WTC11 (cell line): ENCODE measurements around the gene KAZALD1. TPM values are rescaled to one million over a fixed set of nuclear protein-coding genes. Genes with fewer than 3 reads are reported as not detected.
A peak's percentile ranks its signal among the peaks of the same experiment; 100 is the strongest.

Experiments used
- ATAC-seq: fragments of 200-7000 bp; cut with Tn5 transposase; 2 replicates; pipeline ENCODE4 v1.10.0; 2021; ENCODE audit warnings: mild to moderate bottlenecking, moderate library complexity
- CTCF ChIA-PET: fragments of 300-600 bp; sonication (Branson Sonifier 250); formaldehyde crosslinking; loops from one replicate; lab custom pipeline; 2021; ENCODE audit warnings: antibody characterized with exemption; lab: Charles Lee
- POLR2A ChIA-PET: fragments of 350-600 bp; sonication (Branson Sonifier 250); formaldehyde crosslinking; loops from one replicate; lab custom pipeline; 2021; ENCODE audit warnings: antibody characterized with exemption; lab: Charles Lee
- DNase-seq: peaks from one replicate; pipeline ENCODE4 v3.0.0; 2021; ENCODE audit warnings: low spot score
- H3K27ac Mint-ChIP-seq: 2 replicates; pipeline ENCODE4 v1.8.0; 2021; ENCODE audit warnings: mixed read lengths
- H3K27me3 Mint-ChIP-seq: 2 replicates; pipeline ENCODE4 v1.8.0; 2021; ENCODE audit warnings: low read depth, mild to moderate bottlenecking, moderate library complexity, mixed read lengths
- H3K36me3 Mint-ChIP-seq: 2 replicates; pipeline ENCODE4 v1.8.0; 2021; ENCODE audit warnings: mixed read lengths
- H3K4me1 Mint-ChIP-seq: 2 replicates; pipeline ENCODE4 v1.8.0; 2022; ENCODE audit warnings: mixed read lengths
- H3K4me3 Mint-ChIP-seq: 2 replicates; pipeline ENCODE4 v1.8.0; 2021; ENCODE audit warnings: mild to moderate bottlenecking, moderate library complexity, mixed read lengths
- H3K9me3 Mint-ChIP-seq: 2 replicates; pipeline ENCODE4 v1.8.0; 2021; ENCODE audit warnings: mixed read lengths
- CREB1 ChIP-seq: sonication (generic); formaldehyde crosslinking; IDR thresholded peaks from 2 replicates; pipeline ENCODE4 v1.8.0; 2023; ENCODE audit warnings: mild to moderate bottlenecking, missing genetic modification reagents
- FOXJ3 ChIP-seq: sonication (generic); formaldehyde crosslinking; IDR thresholded peaks from 2 replicates; pipeline ENCODE4 v1.9.0; 2021; ENCODE audit warnings: missing genetic modification reagents, mild to moderate bottlenecking, borderline replicate concordance
- OVOL2 ChIP-seq: fragments of 250-450 bp; sonication (Bioruptor Pico); IDR thresholded peaks from 2 replicates; pipeline ENCODE4 v1.9.0; 2021; ENCODE audit warnings: mild to moderate bottlenecking, borderline replicate concordance
- SP1 ChIP-seq: sonication (generic); formaldehyde crosslinking; conservative IDR thresholded peaks from 2 replicates; pipeline ENCODE4 v1.8.1; 2022; ENCODE audit warnings: missing genetic modification reagents
- ZBTB21 ChIP-seq: sonication (generic); formaldehyde crosslinking; IDR thresholded peaks from 2 replicates; pipeline ENCODE4 v1.8.1; 2023; ENCODE audit warnings: mild to moderate bottlenecking, missing genetic modification reagents, borderline replicate concordance
- ZNF219 ChIP-seq: sonication (generic); formaldehyde crosslinking; IDR thresholded peaks from 2 replicates; pipeline ENCODE4 v1.8.0; 2023; ENCODE audit warnings: missing genetic modification reagents, mild to moderate bottlenecking, borderline replicate concordance
- ZNF232 ChIP-seq: sonication (generic); formaldehyde crosslinking; IDR thresholded peaks from 2 replicates; pipeline ENCODE4 v1.8.0; 2022; ENCODE audit warnings: mild to moderate bottlenecking, missing genetic modification reagents
- ZNF263 ChIP-seq: sonication (generic); formaldehyde crosslinking; IDR thresholded peaks from 2 replicates; pipeline ENCODE4 v1.8.1; 2022; ENCODE audit warnings: low read depth, mild to moderate bottlenecking, moderate library complexity, missing genetic modification reagents
- ZNF423 ChIP-seq: fragments of 250-450 bp; sonication (Bioruptor Pico); IDR thresholded peaks from 2 replicates; pipeline ENCODE4 v2.1.2; 2022; ENCODE audit warnings: mild to moderate bottlenecking, moderate library complexity
- ZNF671 ChIP-seq: fragments of 250-450 bp; sonication (Bioruptor Pico); IDR thresholded peaks from 2 replicates; pipeline ENCODE4 v1.8.0; 2021; ENCODE audit warnings: mild to moderate bottlenecking
- total RNA-seq: library from RNA; stranded (reverse); gene quantifications from 3 replicates; pipeline ENCODE4 v1.2.3, GENCODE V29; 2021
- TF ChIP-seq, protein P1 (sequence below): sonication (generic); formaldehyde crosslinking; conservative IDR thresholded peaks from 2 replicates; pipeline ENCODE4 v1.8.1; 2023; ENCODE audit warnings: mild to moderate bottlenecking, low read depth, missing genetic modification reagents, moderate library complexity
- TF ChIP-seq, protein P2 (sequence below): sonication (generic); formaldehyde crosslinking; IDR thresholded peaks from 2 replicates; pipeline ENCODE4 v1.8.1; 2022; ENCODE audit warnings: missing genetic modification reagents, borderline replicate concordance
- TF ChIP-seq, protein P3 (sequence below): fragments of 250-450 bp; sonication (Bioruptor Pico); IDR thresholded peaks from 2 replicates; pipeline ENCODE4 v1.8.0; 2021; ENCODE audit warnings: mild to moderate bottlenecking
- TF ChIP-seq, protein P4 (sequence below): sonication (generic); formaldehyde crosslinking; IDR thresholded peaks from 2 replicates; pipeline ENCODE4 v1.8.0; 2022; ENCODE audit warnings: mild to moderate bottlenecking, missing genetic modification reagents
- TF ChIP-seq, protein P5 (sequence below): sonication (generic); formaldehyde crosslinking; IDR thresholded peaks from 2 replicates; pipeline ENCODE4 v1.8.1; 2022; ENCODE audit warnings: low read depth, mild to moderate bottlenecking, moderate library complexity, missing genetic modification reagents, borderline replicate concordance
- TF ChIP-seq, protein P6 (sequence below): sonication (generic); formaldehyde crosslinking; IDR thresholded peaks from 2 replicates; pipeline ENCODE4 v1.8.1; 2023; ENCODE audit warnings: mild to moderate bottlenecking, moderate library complexity, missing genetic modification reagents
- TF ChIP-seq, protein P7 (sequence below): fragments of 250-450 bp; sonication (Bioruptor Pico); IDR thresholded peaks from 2 replicates; pipeline ENCODE4 v1.9.0; 2021; ENCODE audit warnings: mild to moderate bottlenecking
- TF ChIP-seq, protein P8 (sequence below): sonication (generic); formaldehyde crosslinking; IDR thresholded peaks from 2 replicates; pipeline ENCODE4 v1.8.0; 2023; ENCODE audit warnings: mild to moderate bottlenecking, missing genetic modification reagents

Gene KAZALD1
- total RNA-seq, 1 experiment from 2014 or later, result 19.2 TPM

DNA sequence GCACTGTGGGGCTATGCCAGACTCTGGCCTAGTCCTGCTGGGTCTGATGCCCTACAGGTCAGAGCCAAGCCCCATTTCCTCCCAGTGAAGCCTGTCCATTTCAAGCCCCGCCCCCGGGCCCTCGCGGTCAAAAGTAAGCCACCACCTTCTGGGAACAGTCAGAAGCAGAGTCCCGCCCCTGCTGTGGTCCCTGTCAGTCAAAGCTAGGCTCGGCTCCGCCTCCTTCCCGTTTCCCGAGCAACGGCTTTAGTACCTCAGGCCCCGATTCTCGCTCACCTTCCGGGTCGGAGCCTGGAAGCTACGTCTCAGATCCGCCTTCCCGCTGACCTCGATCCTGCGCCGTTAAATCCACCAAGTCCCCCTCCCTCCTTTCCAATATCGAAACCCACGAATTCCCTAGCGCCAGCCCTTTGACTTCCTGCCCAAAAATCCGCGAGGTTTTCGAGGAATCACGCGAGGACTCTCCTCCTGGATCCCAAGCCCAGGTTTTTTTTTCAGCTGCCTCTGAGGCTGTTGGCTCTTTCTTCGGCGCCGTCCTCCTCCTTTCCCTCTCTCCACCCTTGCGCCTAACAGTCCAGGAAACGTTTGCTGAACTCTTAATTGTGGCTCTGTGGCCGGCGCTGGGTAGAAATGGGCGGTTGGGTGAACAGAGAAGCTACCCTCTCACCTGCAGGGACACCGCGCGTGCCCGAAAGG, 19.0 kb upstream of the KAZALD1 start (continued):
- TF ChIP-seq, protein P1, sequence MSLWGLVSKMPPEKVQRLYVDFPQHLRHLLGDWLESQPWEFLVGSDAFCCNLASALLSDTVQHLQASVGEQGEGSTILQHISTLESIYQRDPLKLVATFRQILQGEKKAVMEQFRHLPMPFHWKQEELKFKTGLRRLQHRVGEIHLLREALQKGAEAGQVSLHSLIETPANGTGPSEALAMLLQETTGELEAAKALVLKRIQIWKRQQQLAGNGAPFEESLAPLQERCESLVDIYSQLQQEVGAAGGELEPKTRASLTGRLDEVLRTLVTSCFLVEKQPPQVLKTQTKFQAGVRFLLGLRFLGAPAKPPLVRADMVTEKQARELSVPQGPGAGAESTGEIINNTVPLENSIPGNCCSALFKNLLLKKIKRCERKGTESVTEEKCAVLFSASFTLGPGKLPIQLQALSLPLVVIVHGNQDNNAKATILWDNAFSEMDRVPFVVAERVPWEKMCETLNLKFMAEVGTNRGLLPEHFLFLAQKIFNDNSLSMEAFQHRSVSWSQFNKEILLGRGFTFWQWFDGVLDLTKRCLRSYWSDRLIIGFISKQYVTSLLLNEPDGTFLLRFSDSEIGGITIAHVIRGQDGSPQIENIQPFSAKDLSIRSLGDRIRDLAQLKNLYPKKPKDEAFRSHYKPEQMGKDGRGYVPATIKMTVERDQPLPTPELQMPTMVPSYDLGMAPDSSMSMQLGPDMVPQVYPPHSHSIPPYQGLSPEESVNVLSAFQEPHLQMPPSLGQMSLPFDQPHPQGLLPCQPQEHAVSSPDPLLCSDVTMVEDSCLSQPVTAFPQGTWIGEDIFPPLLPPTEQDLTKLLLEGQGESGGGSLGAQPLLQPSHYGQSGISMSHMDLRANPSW (CRISPR knock-in tag), result no peak
- no peak for TF ChIP-seq ZNF232 (CRISPR knock-in tag)
- TF ChIP-seq, protein P2, sequence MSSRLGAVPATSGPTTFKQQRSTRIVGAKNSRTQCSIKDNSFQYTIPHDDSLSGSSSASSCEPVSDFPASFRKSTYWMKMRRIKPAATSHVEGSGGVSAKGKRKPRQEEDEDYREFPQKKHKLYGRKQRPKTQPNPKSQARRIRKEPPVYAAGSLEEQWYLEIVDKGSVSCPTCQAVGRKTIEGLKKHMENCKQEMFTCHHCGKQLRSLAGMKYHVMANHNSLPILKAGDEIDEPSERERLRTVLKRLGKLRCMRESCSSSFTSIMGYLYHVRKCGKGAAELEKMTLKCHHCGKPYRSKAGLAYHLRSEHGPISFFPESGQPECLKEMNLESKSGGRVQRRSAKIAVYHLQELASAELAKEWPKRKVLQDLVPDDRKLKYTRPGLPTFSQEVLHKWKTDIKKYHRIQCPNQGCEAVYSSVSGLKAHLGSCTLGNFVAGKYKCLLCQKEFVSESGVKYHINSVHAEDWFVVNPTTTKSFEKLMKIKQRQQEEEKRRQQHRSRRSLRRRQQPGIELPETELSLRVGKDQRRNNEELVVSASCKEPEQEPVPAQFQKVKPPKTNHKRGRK (CRISPR knock-in tag), result no peak
- no peak for TF ChIP-seq ZNF423

DNA sequence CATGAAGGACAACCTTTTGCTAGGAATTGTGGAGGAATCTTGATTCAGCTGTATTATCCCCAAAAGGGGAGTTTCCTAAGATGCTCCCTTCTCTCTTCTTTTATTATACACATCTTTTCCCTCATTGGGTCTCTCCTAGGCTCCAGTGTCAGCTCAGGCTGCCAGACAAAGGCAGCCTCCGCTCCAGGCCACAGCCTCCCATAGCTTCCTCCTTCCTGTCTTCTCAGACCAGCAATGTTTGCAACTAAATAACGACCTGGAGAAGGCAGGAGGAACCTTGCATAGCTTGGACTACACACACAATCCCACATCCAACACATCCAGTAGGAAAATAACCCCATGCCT, 18.5 kb upstream of the KAZALD1 start:
- H3K4me1 Mint-ChIP-seq, result peaks cover 35% of the 10 kb centered on the region
- H3K27me3 Mint-ChIP-seq, result peaks cover 62% of the 10 kb centered on the region
- no peak for ATAC-seq
- no peak for DNase-seq
- CTCF ChIA-PET, result interaction anchor here (0.5 to 9.7 kb wide), 33 partner anchors 7 to 1674 kb away, joined by 3 to 143 read pairs (median 5); partner anchors contain the start of genes HIF1AN, KAZALD1, PDZD7 and SFXN3
- H3K36me3 Mint-ChIP-seq, result no peaks in the 10 kb centered on the region
- H3K27ac Mint-ChIP-seq, result peak overlapping the region; percentile 93
- H3K9me3 Mint-ChIP-seq, result no peaks in the 10 kb centered on the region
- H3K4me3 Mint-ChIP-seq, result peak overlapping the region; percentile 94
- POLR2A ChIA-PET, result interaction anchor here (0.7 to 1.9 kb wide), 11 partner anchors 12 to 189 kb away, joined by 3 to 10 read pairs (median 4); partner anchors contain the start of genes KAZALD1, PDZD7 and SFXN3
- TF ChIP-seq FOXJ3 (no peak), SP1 (no peak), CREB1 (CRISPR knock-in tag) (no peak), ZBTB21 (CRISPR knock-in tag) (no peak), ZNF671 (CRISPR knock-in tag) (no peak), OVOL2 (CRISPR knock-in tag) (no peak), ZNF219 (CRISPR knock-in tag) (no peak), ZNF263 (CRISPR knock-in tag) (no peak)
- TF ChIP-seq, protein P3, sequence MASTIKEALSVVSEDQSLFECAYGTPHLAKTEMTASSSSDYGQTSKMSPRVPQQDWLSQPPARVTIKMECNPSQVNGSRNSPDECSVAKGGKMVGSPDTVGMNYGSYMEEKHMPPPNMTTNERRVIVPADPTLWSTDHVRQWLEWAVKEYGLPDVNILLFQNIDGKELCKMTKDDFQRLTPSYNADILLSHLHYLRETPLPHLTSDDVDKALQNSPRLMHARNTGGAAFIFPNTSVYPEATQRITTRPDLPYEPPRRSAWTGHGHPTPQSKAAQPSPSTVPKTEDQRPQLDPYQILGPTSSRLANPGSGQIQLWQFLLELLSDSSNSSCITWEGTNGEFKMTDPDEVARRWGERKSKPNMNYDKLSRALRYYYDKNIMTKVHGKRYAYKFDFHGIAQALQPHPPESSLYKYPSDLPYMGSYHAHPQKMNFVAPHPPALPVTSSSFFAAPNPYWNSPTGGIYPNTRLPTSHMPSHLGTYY (CRISPR knock-in tag), result no peak
- TF ChIP-seq, protein P4, sequence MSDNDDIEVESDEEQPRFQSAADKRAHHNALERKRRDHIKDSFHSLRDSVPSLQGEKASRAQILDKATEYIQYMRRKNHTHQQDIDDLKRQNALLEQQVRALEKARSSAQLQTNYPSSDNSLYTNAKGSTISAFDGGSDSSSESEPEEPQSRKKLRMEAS, result no peak
- TF ChIP-seq, protein P5, sequence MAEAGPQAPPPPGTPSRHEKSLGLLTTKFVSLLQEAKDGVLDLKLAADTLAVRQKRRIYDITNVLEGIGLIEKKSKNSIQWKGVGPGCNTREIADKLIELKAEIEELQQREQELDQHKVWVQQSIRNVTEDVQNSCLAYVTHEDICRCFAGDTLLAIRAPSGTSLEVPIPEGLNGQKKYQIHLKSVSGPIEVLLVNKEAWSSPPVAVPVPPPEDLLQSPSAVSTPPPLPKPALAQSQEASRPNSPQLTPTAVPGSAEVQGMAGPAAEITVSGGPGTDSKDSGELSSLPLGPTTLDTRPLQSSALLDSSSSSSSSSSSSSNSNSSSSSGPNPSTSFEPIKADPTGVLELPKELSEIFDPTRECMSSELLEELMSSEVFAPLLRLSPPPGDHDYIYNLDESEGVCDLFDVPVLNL (CRISPR knock-in tag), result no peak
- TF ChIP-seq, protein P6, sequence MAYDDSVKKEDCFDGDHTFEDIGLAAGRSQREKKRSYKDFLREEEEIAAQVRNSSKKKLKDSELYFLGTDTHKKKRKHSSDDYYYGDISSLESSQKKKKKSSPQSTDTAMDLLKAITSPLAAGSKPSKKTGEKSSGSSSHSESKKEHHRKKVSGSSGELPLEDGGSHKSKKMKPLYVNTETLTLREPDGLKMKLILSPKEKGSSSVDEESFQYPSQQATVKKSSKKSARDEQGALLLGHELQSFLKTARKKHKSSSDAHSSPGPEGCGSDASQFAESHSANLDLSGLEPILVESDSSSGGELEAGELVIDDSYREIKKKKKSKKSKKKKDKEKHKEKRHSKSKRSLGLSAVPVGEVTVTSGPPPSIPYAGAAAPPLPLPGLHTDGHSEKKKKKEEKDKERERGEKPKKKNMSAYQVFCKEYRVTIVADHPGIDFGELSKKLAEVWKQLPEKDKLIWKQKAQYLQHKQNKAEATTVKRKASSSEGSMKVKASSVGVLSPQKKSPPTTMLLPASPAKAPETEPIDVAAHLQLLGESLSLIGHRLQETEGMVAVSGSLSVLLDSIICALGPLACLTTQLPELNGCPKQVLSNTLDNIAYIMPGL (CRISPR knock-in tag), result no peak
- TF ChIP-seq, protein P7, sequence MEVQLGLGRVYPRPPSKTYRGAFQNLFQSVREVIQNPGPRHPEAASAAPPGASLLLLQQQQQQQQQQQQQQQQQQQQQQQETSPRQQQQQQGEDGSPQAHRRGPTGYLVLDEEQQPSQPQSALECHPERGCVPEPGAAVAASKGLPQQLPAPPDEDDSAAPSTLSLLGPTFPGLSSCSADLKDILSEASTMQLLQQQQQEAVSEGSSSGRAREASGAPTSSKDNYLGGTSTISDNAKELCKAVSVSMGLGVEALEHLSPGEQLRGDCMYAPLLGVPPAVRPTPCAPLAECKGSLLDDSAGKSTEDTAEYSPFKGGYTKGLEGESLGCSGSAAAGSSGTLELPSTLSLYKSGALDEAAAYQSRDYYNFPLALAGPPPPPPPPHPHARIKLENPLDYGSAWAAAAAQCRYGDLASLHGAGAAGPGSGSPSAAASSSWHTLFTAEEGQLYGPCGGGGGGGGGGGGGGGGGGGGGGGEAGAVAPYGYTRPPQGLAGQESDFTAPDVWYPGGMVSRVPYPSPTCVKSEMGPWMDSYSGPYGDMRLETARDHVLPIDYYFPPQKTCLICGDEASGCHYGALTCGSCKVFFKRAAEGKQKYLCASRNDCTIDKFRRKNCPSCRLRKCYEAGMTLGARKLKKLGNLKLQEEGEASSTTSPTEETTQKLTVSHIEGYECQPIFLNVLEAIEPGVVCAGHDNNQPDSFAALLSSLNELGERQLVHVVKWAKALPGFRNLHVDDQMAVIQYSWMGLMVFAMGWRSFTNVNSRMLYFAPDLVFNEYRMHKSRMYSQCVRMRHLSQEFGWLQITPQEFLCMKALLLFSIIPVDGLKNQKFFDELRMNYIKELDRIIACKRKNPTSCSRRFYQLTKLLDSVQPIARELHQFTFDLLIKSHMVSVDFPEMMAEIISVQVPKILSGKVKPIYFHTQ (CRISPR knock-in tag), result no peak
- TF ChIP-seq, protein P8, sequence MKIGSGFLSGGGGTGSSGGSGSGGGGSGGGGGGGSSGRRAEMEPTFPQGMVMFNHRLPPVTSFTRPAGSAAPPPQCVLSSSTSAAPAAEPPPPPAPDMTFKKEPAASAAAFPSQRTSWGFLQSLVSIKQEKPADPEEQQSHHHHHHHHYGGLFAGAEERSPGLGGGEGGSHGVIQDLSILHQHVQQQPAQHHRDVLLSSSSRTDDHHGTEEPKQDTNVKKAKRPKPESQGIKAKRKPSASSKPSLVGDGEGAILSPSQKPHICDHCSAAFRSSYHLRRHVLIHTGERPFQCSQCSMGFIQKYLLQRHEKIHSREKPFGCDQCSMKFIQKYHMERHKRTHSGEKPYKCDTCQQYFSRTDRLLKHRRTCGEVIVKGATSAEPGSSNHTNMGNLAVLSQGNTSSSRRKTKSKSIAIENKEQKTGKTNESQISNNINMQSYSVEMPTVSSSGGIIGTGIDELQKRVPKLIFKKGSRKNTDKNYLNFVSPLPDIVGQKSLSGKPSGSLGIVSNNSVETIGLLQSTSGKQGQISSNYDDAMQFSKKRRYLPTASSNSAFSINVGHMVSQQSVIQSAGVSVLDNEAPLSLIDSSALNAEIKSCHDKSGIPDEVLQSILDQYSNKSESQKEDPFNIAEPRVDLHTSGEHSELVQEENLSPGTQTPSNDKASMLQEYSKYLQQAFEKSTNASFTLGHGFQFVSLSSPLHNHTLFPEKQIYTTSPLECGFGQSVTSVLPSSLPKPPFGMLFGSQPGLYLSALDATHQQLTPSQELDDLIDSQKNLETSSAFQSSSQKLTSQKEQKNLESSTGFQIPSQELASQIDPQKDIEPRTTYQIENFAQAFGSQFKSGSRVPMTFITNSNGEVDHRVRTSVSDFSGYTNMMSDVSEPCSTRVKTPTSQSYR (CRISPR knock-in tag), result no peak
